HuH-7.5 (cell line): ENCODE data around the gene STPG3.
"Not testable (repeated sequence)": the region's sequence is repeated elsewhere in the genome, so short reads cannot be mapped to it uniquely, and the experiment has no call there.

Source experiments
- DNase-seq: peaks from one replicate; pipeline ENCODE4 v3.0.0; 2011; ENCODE audit warnings: low spot score

The STPG3 gene

GRCh38 chr9:137234055-137234697, 16.9 kb upstream of the STPG3 start:
- no peak for DNase-seq

- no peak for DNase-seq
Measured at GRCh38 chr9:137234758-137235423, 16.2 kb upstream of the STPG3 start.

GRCh38 chr9:137235424-137236237, 15.5 kb upstream of the STPG3 start:
- peak; percentile 80 for DNase-seq

GRCh38 chr9:137236238-137236935, 14.7 kb upstream of the STPG3 start:
- peak; percentile 99 for DNase-seq

GRCh38 chr9:137236936-137237421, 14.1 kb upstream of the STPG3 start:
- no peak for DNase-seq

GRCh38 chr9:137237759-137238726, 13.0 kb upstream of the STPG3 start:
- no peak for DNase-seq

- not testable (repeated sequence) for DNase-seq
Measured at GRCh38 chr9:137239541-137240200, 11.4 kb upstream of the STPG3 start.

GRCh38 chr9:137240318-137240840, 10.7 kb upstream of the STPG3 start:
- DNase-seq = no peak

GRCh38 chr9:137240841-137241489, 10.1 kb upstream of the STPG3 start, which contains the start of gene TUBB4B:
Gene TUBB4B (plus strand): TSS chr9:137241287. CDS start chr9:137241361, 74 bp downstream.
- peak; percentile 100 for DNase-seq

GRCh38 chr9:137241490-137242268, 9.4 kb upstream of the STPG3 start:
- DNase-seq = no peak

- DNase-seq = no peak
Measured at GRCh38 chr9:137242269-137243203, 8.6 kb upstream of the STPG3 start.

- DNase-seq = not testable (repeated sequence)
Measured at GRCh38 chr9:137243266-137243625, 7.8 kb upstream of the STPG3 start.

GRCh38 chr9:137243626-137244485, 7.2 kb upstream of the STPG3 start:
- no peak for DNase-seq

- DNase-seq = no peak
Measured at GRCh38 chr9:137244486-137245449, 6.3 kb upstream of the STPG3 start.
